Upper lobe of right lung (tissue), 1 donor: Measurements from ENCODE around the gene HDAC1. TPM values are rescaled to one million over a fixed set of nuclear protein-coding genes. Genes with fewer than 3 reads are reported as not detected.

Source experiments
- ATAC-seq: fragments of 200-7000 bp; cut with Tn5 transposase; one replicate; pipeline ENCODE4 v1.9.1; 2020; ENCODE audit warnings: mild to moderate bottlenecking, moderate library complexity
- DNase-seq: peaks from one replicate; pipeline ENCODE4 v3.0.0-alpha.2; 2020
- H3K27ac ChIP-seq: fragments of 200-600 bp; one replicate; pipeline ENCODE4 v1.8.0; 2022
- H3K27me3 ChIP-seq: fragments of 200-600 bp; one replicate; pipeline ENCODE4 v1.8.0; 2022; ENCODE audit warnings: mild to moderate bottlenecking
- H3K36me3 ChIP-seq: fragments of 200-600 bp; one replicate; pipeline ENCODE4 v1.8.0; 2022
- H3K4me1 ChIP-seq: fragments of 200-600 bp; one replicate; pipeline ENCODE4 v1.8.0; 2022
- H3K4me3 ChIP-seq: fragments of 200-600 bp; one replicate; pipeline ENCODE4 v1.8.0; 2022; ENCODE audit warnings: mild to moderate bottlenecking
- H3K9me3 ChIP-seq: fragments of 200-600 bp; one replicate; pipeline ENCODE4 v1.8.0; 2022
- CTCF ChIP-seq: fragments of 200-600 bp; IDR thresholded peaks from one replicate; pipeline ENCODE4 v1.8.0; 2022; ENCODE audit warnings: antibody characterized with exemption
- intact Hi-C: fragments of 100-400 bp; cut with DNase I; formaldehyde crosslinking; loops from one replicate; pipeline ENCODE4 v1.11.0; 2022
- total RNA-seq: library from RNA; stranded (reverse); fragmentation: NEBNext Ultra II Directional; extraction: Animal tissue kit (Norgen Biotek cat#: 25700); gene quantifications from one replicate; pipeline ENCODE4 v1.2.1, GENCODE V29; 2021
- donor health status: DM: no; HTN: yes; CAD: no; lungs with severe emphysema.

HDAC1 gene
- total RNA-seq, 1 donor from 2014 or later: 71.2 TPM

GRCh38 chr1:32337855-32338636 lies 46.2 kb downstream of the HDAC1 start:
- intact Hi-C loops: no loop called here
- Histone ChIP-seq H3K4me1 (peaks cover 28% of the 10 kb centered on the region), H3K9me3 (no peaks in the 10 kb centered on the region), H3K27ac (no peak overlapping the region), H3K27me3 (no peaks in the 10 kb centered on the region), H3K4me3 (no peak overlapping the region), H3K36me3 (peaks cover under 1% of the 10 kb centered on the region)
- no peak for DNase-seq
- peak; percentile 47 for ATAC-seq
- no peak for TF ChIP-seq CTCF

- Histone ChIP-seq H3K9me3 (no peaks in the 10 kb centered on the region), H3K36me3 (no peaks in the 10 kb centered on the region), H3K4me1 (peaks cover 28% of the 10 kb centered on the region), H3K27me3 (no peaks in the 10 kb centered on the region), H3K27ac (no peak overlapping the region), H3K4me3 (no peak overlapping the region)
- ATAC-seq (no peak), DNase-seq (no peak)
- TF ChIP-seq CTCF: no peak
- intact Hi-C loops: no loop called here
Measured at GRCh38 chr1:32338637-32339145, 46.8 kb downstream of the HDAC1 start.

GRCh38 chr1:32339363-32339978 lies 47.6 kb downstream of the HDAC1 start:
- Histone ChIP-seq H3K27me3 (no peaks in the 10 kb centered on the region), H3K4me1 (peaks cover 26% of the 10 kb centered on the region), H3K36me3 (no peaks in the 10 kb centered on the region), H3K4me3 (no peak overlapping the region), H3K27ac (no peak overlapping the region), H3K9me3 (no peaks in the 10 kb centered on the region)
- TF ChIP-seq CTCF: no peak
- intact Hi-C loops: no loop called here
- DNase-seq (no peak), ATAC-seq (peak; percentile 41)

GRCh38 chr1:32341186-32341757 lies 49.4 kb downstream of the HDAC1 start:
- Histone ChIP-seq H3K4me3 (no peak overlapping the region), H3K36me3 (no peaks in the 10 kb centered on the region), H3K27ac (no peak overlapping the region), H3K9me3 (no peaks in the 10 kb centered on the region), H3K4me1 (peaks cover 33% of the 10 kb centered on the region), H3K27me3 (no peaks in the 10 kb centered on the region)
- DNase-seq (no peak), ATAC-seq (no peak)
- no peak for TF ChIP-seq CTCF
- intact Hi-C loops: no loop called here

GRCh38 chr1:32341971-32342370 lies 50.1 kb downstream of the HDAC1 start:
- no peak for TF ChIP-seq CTCF
- Histone ChIP-seq H3K27ac (no peak overlapping the region), H3K4me3 (no peak overlapping the region), H3K36me3 (no peaks in the 10 kb centered on the region), H3K9me3 (no peaks in the 10 kb centered on the region), H3K27me3 (no peaks in the 10 kb centered on the region), H3K4me1 (peaks cover 29% of the 10 kb centered on the region)
- intact Hi-C loops: no loop called here
- ATAC-seq: peak; percentile 3
- no peak for DNase-seq
